ENCODE results near the gene DTHD1. TPM values are rescaled to one million over a fixed set of nuclear protein-coding genes. Genes with fewer than 3 reads are reported as not detected.

Gene DTHD1
- total and polyA plus RNA-seq, 10 donors, result 0.18 to 12.2 (median 8.7) TPM

- no peak for DNase-seq
- Histone ChIP-seq H3K4me1 (peaks cover 15 to 77% (median 49%) of the 10 kb centered on the region in 6 donors), H3K27me3 (replicated peaks in 1 of 7) (no peaks in the 10 kb centered on the region), H3K9me3 (no peaks in the 10 kb centered on the region), H3K36me3 (no peaks in the 10 kb centered on the region), H3K27ac (peak overlapping the region in 6 of 8 donors; percentile 21 to 72 (median 56)), H3K4me3 (no peak overlapping the region)
- 63 to 85% (median 74%) methylated on average over 6 of the region's 6 CpGs for WGBS, 5 donors
- no peak for TF ChIP-seq POLR2A (IDR thresholded peaks at IDR 0.05)
- no peak for TF ChIP-seq CTCF (IDR thresholded peaks at IDR 0.05 in 8 of 11, conservative IDR thresholded peaks at IDR 0.05 in 3 of 11)
- no peak for TF ChIP-seq POLR2AphosphoS5 (IDR thresholded peaks at IDR 0.05)
- intact Hi-C loops (cut with DNase I; ENCODE audit: low total_unique reads), result no loop called here
These were observed 38.9 kb downstream of the DTHD1 start for GRCh38 chr4:36320117-36320896.

GRCh38 chr4:36321176-36321575, 39.8 kb downstream of the DTHD1 start:
- TF ChIP-seq POLR2AphosphoS5 (IDR thresholded peaks at IDR 0.05), result no peak
- H3K36me3 ChIP-seq, result no peaks in the 10 kb centered on the region
- DNase-seq, result no peak
- H3K27ac ChIP-seq, result peak overlapping the region in 4 of 8 donors; percentile 10 to 72 (median 67)
- no peaks in the 10 kb centered on the region for H3K27me3 ChIP-seq (replicated peaks in 1 of 7)
- WGBS, 5 donors, result 50 to 82% (median 67%) methylated on average over 4 of the region's 4 CpGs
- no peak overlapping the region for H3K4me3 ChIP-seq
- no peaks in the 10 kb centered on the region for H3K9me3 ChIP-seq
- H3K4me1 ChIP-seq, result peaks cover 15 to 85% (median 58%) of the 10 kb centered on the region in 6 donors
- intact Hi-C loops (cut with DNase I; ENCODE audit: low total_unique reads), result no loop called here

GRCh38 chr4:36322921-36323354, 41.5 kb downstream of the DTHD1 start:
- TF ChIP-seq CTCF (IDR thresholded peaks at IDR 0.05 in 8 of 11, conservative IDR thresholded peaks at IDR 0.05 in 3 of 11) (no peak), POLR2AphosphoS5 (IDR thresholded peaks at IDR 0.05) (peak in 1 of 3 donors; percentile 62), POLR2A (IDR thresholded peaks at IDR 0.05) (no peak)
- no peaks in the 10 kb centered on the region for H3K9me3 ChIP-seq
- no peak for DNase-seq
- peak overlapping the region in 7 of 8 donors; percentile 22 to 79 (median 60) for H3K27ac ChIP-seq
- peaks cover 19 to 89% (median 60%) of the 10 kb centered on the region in 6 donors for H3K4me1 ChIP-seq
- WGBS, 5 donors, result 37 to 45% (median 38%) methylated on average over 7 of the region's 7 CpGs
- peak overlapping the region in 1 of 8 donors; percentile 20 for H3K4me3 ChIP-seq
- H3K27me3 ChIP-seq (replicated peaks in 1 of 7), result no peaks in the 10 kb centered on the region
- H3K36me3 ChIP-seq, result no peaks in the 10 kb centered on the region
- intact Hi-C loops (cut with DNase I; ENCODE audit: low total_unique reads), result no loop called here

- H3K4me3 ChIP-seq, result no peak overlapping the region
- DNase-seq, result no peak
- no peaks in the 10 kb centered on the region for H3K36me3 ChIP-seq
- peak overlapping the region in 5 of 8 donors; percentile 33 to 79 (median 70) for H3K27ac ChIP-seq
- no peak for TF ChIP-seq POLR2A (IDR thresholded peaks at IDR 0.05)
- no peak for TF ChIP-seq POLR2AphosphoS5 (IDR thresholded peaks at IDR 0.05)
- no peak for TF ChIP-seq CTCF (IDR thresholded peaks at IDR 0.05 in 8 of 11, conservative IDR thresholded peaks at IDR 0.05 in 3 of 11)
- intact Hi-C loops (cut with DNase I; ENCODE audit: low total_unique reads), result no loop called here
- no peaks in the 10 kb centered on the region for H3K27me3 ChIP-seq (replicated peaks in 1 of 7)
- no peaks in the 10 kb centered on the region for H3K9me3 ChIP-seq
- peaks cover 19 to 91% (median 58%) of the 10 kb centered on the region in 6 donors for H3K4me1 ChIP-seq
- 29 to 44% (median 33%) methylated on average over 2 of the region's 2 CpGs for WGBS, 5 donors
These were observed 42.5 kb downstream of the DTHD1 start for GRCh38 chr4:36323816-36324419.
